ENCODE measurements around the gene CACNA1C. TPM values are rescaled to one million over a fixed set of nuclear protein-coding genes. Genes with fewer than 3 reads are reported as not detected.

The CACNA1C gene
- total and polyA plus RNA-seq, 10 of the 15 experiments (the other 5 are each of a cell fraction or from before 2014, with no cell fraction given): under 0.01 to 0.15 (median 0.09) TPM; not detected in 5

DNA sequence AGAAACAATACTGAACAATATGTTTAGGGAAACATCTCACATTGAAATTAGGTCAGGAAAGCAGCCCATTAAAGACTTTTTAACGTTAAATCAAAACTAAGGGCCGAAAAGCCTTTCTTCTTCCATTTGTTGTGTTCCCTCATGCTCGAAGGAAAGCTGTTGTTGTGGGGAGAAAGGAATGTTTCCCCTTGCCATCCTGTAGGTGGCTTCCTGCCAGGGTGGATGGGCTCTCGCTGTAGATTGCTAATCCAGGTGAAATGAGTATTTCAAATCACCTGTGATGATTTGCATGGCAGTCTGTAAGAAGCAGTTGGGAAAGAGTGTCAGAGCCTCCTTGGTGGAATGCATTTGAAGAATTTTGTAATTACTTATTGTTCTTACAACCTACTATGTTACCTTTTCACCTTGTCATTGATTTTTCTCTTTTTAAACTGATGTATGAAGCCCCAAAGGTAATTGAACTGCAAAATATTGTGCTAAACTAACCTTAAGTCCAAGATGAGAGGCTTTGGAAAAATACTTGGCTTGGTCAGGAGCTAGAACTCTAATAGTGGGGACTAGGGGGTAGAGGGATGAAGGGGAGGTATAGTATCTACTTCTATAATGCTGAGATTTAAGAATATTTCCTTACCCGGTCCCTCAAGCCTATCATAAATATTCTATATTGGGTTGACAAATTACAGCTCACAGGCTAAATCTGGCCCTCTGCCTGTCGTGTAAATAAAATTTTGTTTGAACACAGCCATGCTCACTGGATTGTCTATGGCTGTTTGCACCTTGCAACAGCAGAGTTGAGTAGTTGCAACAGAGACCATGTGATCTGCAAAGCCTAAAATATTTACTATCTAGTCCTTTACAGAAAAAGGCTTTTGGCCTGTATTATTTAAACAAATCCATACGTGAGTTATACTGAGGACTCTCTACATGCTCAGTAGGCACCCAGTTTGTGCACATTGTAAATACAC is 40.9 kb upstream of the CACNA1C start:
- H3K9ac ChIP-seq (ENCODE audit: control insufficient read depth, insufficient read depth, low read length): no peak overlapping the region
- CTCF ChIA-PET: interaction anchor here (0.8 to 1.4 kb wide), 2 partner anchors 21 to 72 kb away, joined by 4 read pairs; no protein-coding TSS in a partner anchor
- FAIRE-seq (no peak), ATAC-seq (no peak), DNase-seq (ENCODE audit: low read depth, low spot score) (no peak)
- intact Hi-C loops (cut with micrococcal nuclease; ENCODE audit: unreplicated experiment) (no loop called here), in situ Hi-C loops (cut with MboI) (no loop called here)
- no peaks in the 10 kb centered on the region for H3K36me3 ChIP-seq (ENCODE audit: control insufficient read depth in 2 of 2, insufficient read depth in 2 of 2, low read length in 1 of 2)
- TF ChIP-seq SUZ12 (IDR thresholded peaks at IDR 0.05; ENCODE audit: unreplicated experiment) (no peak), TBL1XR1 (IDR thresholded peaks at IDR 0.05; ENCODE audit: low read depth, low read length) (no peak), RELA (IDR thresholded peaks at IDR 0.05; ENCODE audit: borderline replicate concordance, partially characterized antibody) (no peak), JUNB (IDR thresholded peaks at IDR 0.05) (no peak), RUNX3 (IDR thresholded peaks at IDR 0.05; ENCODE audit: low read length) (no peak), MTA2 (IDR thresholded peaks at IDR 0.05; ENCODE audit: low read depth) (no peak), TAF1 (IDR thresholded peaks at IDR 0.05; ENCODE audit: borderline replicate concordance, low read depth, low read length) (no peak), IKZF1 (conservative IDR thresholded peaks at IDR 0.05) (no peak), GATAD2B (conservative IDR thresholded peaks at IDR 0.05; ENCODE audit: low read depth) (no peak), SMARCA5 (IDR thresholded peaks at IDR 0.05) (no peak), FOS (IDR thresholded peaks at IDR 0.05; ENCODE audit: borderline replicate concordance, extremely low read depth, insufficient read length) (no peak), ESRRA (IDR thresholded peaks at IDR 0.05; ENCODE audit: low read length) (no peak)
- TF ChIP-seq, protein P1, sequence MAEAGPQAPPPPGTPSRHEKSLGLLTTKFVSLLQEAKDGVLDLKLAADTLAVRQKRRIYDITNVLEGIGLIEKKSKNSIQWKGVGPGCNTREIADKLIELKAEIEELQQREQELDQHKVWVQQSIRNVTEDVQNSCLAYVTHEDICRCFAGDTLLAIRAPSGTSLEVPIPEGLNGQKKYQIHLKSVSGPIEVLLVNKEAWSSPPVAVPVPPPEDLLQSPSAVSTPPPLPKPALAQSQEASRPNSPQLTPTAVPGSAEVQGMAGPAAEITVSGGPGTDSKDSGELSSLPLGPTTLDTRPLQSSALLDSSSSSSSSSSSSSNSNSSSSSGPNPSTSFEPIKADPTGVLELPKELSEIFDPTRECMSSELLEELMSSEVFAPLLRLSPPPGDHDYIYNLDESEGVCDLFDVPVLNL (IDR thresholded peaks at IDR 0.05; ENCODE audit: low read depth, low read length): no peak
- H3K27me3 ChIP-seq (replicated peaks in 1 of 2; ENCODE audit: control insufficient read depth in 2 of 2, insufficient read depth in 2 of 2, low read length in 1 of 2): no peaks in the 10 kb centered on the region
- no peaks in the 10 kb centered on the region for H4K20me1 ChIP-seq (ENCODE audit: control insufficient read depth, insufficient read depth)
- no peak overlapping the region for H3K27ac ChIP-seq (ENCODE audit: control insufficient read depth, insufficient read depth)
- POLR2A ChIA-PET: no interaction called here
- 39% methylated on average over 7 of the region's 7 CpGs for WGBS (ENCODE audit: insufficient coverage, insufficient replicate concordance, low lambda C conversion rate, missing lambda C conversion rate)
- SMC1A ChIA-PET (ENCODE audit: uncharacterized antibody, unreplicated experiment): interaction anchor here (0.9 to 1.2 kb wide), 2 partner anchors 221 to 358 kb away, joined by 3 read pairs; no protein-coding TSS in a partner anchor
- RAD21 ChIA-PET (ENCODE audit: unreplicated experiment): no interaction called here
- no peak overlapping the region for H3K4me2 ChIP-seq (ENCODE audit: control insufficient read depth, insufficient read depth)
- no TSS peak for BruUV-seq (replicated peaks)
- H3K9me3 ChIP-seq (replicated peaks; ENCODE audit: control insufficient read depth, insufficient read depth, low read length): no peaks in the 10 kb centered on the region
- H3K79me2 ChIP-seq (ENCODE audit: control insufficient read depth, insufficient read depth, low read length): no peaks in the 10 kb centered on the region
- no peak overlapping the region for H2AFZ ChIP-seq (ENCODE audit: control insufficient read depth, low read depth, low read length)
- H3K4me1 ChIP-seq (ENCODE audit: control insufficient read depth, insufficient read depth, low read length): no peaks in the 10 kb centered on the region
- no peak overlapping the region for H3K4me3 ChIP-seq

All from GM12878 (cell line).